Choroid plexus epithelial cell (primary cell): Measurements from ENCODE around the gene NHS.
A peak's percentile ranks its signal among the peaks of the same experiment; 100 is the strongest.

ENCODE experiments used
- DNase-seq: peaks from one replicate; pipeline ENCODE4 v3.0.0-alpha.2; 2010; ENCODE audit warnings: low read depth
- H3K4me3 ChIP-seq: 2 replicates; pipeline ENCODE4 v1.5.1; 2011; ENCODE audit warnings: low read depth, mild to moderate bottlenecking, control low read depth, low read length, moderate library complexity
- CTCF ChIP-seq: conservative IDR thresholded peaks from 2 replicates; pipeline ENCODE4 v1.5.1; 2011; ENCODE audit warnings: low read depth, mild to moderate bottlenecking, control low read depth, inconsistent platforms, low read length, moderate library complexity

The NHS gene

GRCh38 chrX:17459008-17459611 is 84.1 kb downstream of the NHS start:
- peak; percentile 63 for DNase-seq
- H3K4me3 ChIP-seq: no peak overlapping the region
- no peak for TF ChIP-seq CTCF

- H3K4me3 ChIP-seq: no peak overlapping the region
Observed at GRCh38 chrX:17459661-17460060, 84.7 kb downstream of the NHS start.

GRCh38 chrX:17462881-17463280 is 87.9 kb downstream of the NHS start:
- no peak for TF ChIP-seq CTCF
- no peak for DNase-seq

More at GRCh38 chrX:17459661-17460060, 84.7 kb downstream of the NHS start:
- DNase-seq: no peak
- TF ChIP-seq CTCF: no peak

GRCh38 chrX:17464194-17464593 is 89.2 kb downstream of the NHS start:
- no peak overlapping the region for H3K4me3 ChIP-seq
- DNase-seq: peak; percentile 41
- no peak for TF ChIP-seq CTCF

More at GRCh38 chrX:17462881-17463280, 87.9 kb downstream of the NHS start:
- no peak overlapping the region for H3K4me3 ChIP-seq

GRCh38 chrX:17465201-17465600 is 90.2 kb downstream of the NHS start:
- TF ChIP-seq CTCF: no peak
- DNase-seq: no peak
- no peak overlapping the region for H3K4me3 ChIP-seq

- H3K4me3 ChIP-seq: no peak overlapping the region
- DNase-seq: no peak
- TF ChIP-seq CTCF: no peak
Observed at GRCh38 chrX:17465802-17466201, 90.8 kb downstream of the NHS start.

- peak; percentile 8 for DNase-seq
- H3K4me3 ChIP-seq: no peak overlapping the region
- TF ChIP-seq CTCF: no peak
Observed at GRCh38 chrX:17470136-17470535, 95.1 kb downstream of the NHS start.
